Activated CD8-positive, alpha-beta memory T cell treated with anti-CD3 and anti-CD28 coated beads for 1 hour (primary cell): Measurements from ENCODE around the gene TMED4.
"Not testable (repeated sequence)": the region's sequence is repeated elsewhere in the genome, so short reads cannot be mapped to it uniquely, and the experiment has no call there.

ENCODE experiments used
- DNase-seq, 2 donors: peaks; one replicate each; pipeline ENCODE4 v3.0.0-alpha.2; 2020; ENCODE audit warnings: low read depth in 1 of 2; ENCODE audit errors: extremely low read depth in 1 of 2

TMED4 gene

GRCh38 chr7:44569959-44570358 lies 12.1 kb downstream of the TMED4 start:
- no peak for DNase-seq

- DNase-seq, result no peak
Measured at GRCh38 chr7:44568771-44569560, 13.1 kb downstream of the TMED4 start.

GRCh38 chr7:44567884-44568283 lies 14.1 kb downstream of the TMED4 start:
- no peak for DNase-seq

- DNase-seq, result no peak
Measured at GRCh38 chr7:44566680-44567079, 15.4 kb downstream of the TMED4 start.

- no peak for DNase-seq
Measured at GRCh38 chr7:44565795-44566559, 16.1 kb downstream of the TMED4 start.

GRCh38 chr7:44565097-44565794 lies 16.8 kb downstream of the TMED4 start:
- peak; percentile 19 to 45 for DNase-seq

GRCh38 chr7:44564606-44565005 lies 17.4 kb downstream of the TMED4 start:
- DNase-seq, result no peak

GRCh38 chr7:44563171-44563679 lies 18.8 kb downstream of the TMED4 start:
- DNase-seq, result no peak

- not testable (repeated sequence) for DNase-seq
Measured at GRCh38 chr7:44562622-44562962, 19.4 kb downstream of the TMED4 start.

GRCh38 chr7:44561962-44562621 lies 19.9 kb downstream of the TMED4 start:
- DNase-seq, result no peak

GRCh38 chr7:44561481-44561880 lies 20.6 kb downstream of the TMED4 start:
- DNase-seq, result no peak

- no peak for DNase-seq
Measured at GRCh38 chr7:44559485-44559884, 22.5 kb downstream of the TMED4 start.

GRCh38 chr7:44557485-44557884 lies 24.5 kb downstream of the TMED4 start:
- no peak for DNase-seq

- DNase-seq, result no peak
Measured at GRCh38 chr7:44555350-44555749, 26.7 kb downstream of the TMED4 start.

GRCh38 chr7:44552473-44553005 lies 29.5 kb downstream of the TMED4 start:
- DNase-seq, result not testable (repeated sequence)

GRCh38 chr7:44549457-44549856 lies 32.6 kb downstream of the TMED4 start:
- DNase-seq, result no peak

GRCh38 chr7:44548893-44549292 lies 33.1 kb downstream of the TMED4 start:
- no peak for DNase-seq

- no peak for DNase-seq
Measured at GRCh38 chr7:44547536-44548231, 34.3 kb downstream of the TMED4 start.

GRCh38 chr7:44541876-44542610 lies 40.0 kb downstream of the TMED4 start:
- DNase-seq, result no peak
